ENCODE data around the gene TMEM245. TPM values are rescaled to one million over a fixed set of nuclear protein-coding genes. Genes with fewer than 3 reads are reported as not detected.

Gene TMEM245
- total RNA-seq, 1 experiment from 2014 or later, result 20.5 TPM

- Histone ChIP-seq H3K36me3 (peaks cover 16% of the 10 kb centered on the region), H3K4me3 (no peak overlapping the region), H3K9me3 (no peaks in the 10 kb centered on the region), H3K27me3 (no peaks in the 10 kb centered on the region)
- DNase-seq, result no peak
Measured at GRCh38 chr9:109028457-109028856, 91.3 kb downstream of the TMEM245 start.

DNA sequence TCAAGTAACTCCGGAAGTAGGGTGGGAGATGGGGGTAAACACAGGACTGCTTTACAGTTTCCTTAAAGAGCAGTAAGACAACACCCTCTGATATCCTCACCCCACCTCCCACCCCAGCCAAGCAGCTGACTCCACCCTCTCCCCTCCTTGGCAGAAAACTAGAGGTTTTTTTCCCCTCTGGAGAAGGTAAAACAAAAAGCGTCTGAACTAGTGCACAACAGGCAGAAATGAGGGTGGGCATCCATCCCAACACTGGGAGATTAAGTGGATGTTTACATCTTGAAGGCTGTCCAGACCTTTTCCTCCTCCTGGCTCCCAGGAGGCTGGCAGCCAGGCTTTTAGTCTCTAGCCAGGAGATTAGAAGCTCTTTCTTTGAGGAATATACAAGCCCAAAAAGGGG is 92.6 kb downstream of the TMEM245 start:
- H3K9me3 ChIP-seq, result no peaks in the 10 kb centered on the region
- no peak overlapping the region for H3K4me3 ChIP-seq
- DNase-seq, result peak; percentile 56
- no peaks in the 10 kb centered on the region for H3K27me3 ChIP-seq
- peaks cover 9% of the 10 kb centered on the region; the same call in 1 of the 2 replicates for H3K36me3 ChIP-seq

GRCh38 chr9:109026306-109026705 is 93.4 kb downstream of the TMEM245 start:
- H3K27me3 ChIP-seq, result no peaks in the 10 kb centered on the region
- H3K9me3 ChIP-seq, result no peaks in the 10 kb centered on the region
- H3K36me3 ChIP-seq, result peaks cover 9% of the 10 kb centered on the region; the same call in 1 of the 2 replicates
- DNase-seq, result no peak
- no peak overlapping the region for H3K4me3 ChIP-seq

DNA sequence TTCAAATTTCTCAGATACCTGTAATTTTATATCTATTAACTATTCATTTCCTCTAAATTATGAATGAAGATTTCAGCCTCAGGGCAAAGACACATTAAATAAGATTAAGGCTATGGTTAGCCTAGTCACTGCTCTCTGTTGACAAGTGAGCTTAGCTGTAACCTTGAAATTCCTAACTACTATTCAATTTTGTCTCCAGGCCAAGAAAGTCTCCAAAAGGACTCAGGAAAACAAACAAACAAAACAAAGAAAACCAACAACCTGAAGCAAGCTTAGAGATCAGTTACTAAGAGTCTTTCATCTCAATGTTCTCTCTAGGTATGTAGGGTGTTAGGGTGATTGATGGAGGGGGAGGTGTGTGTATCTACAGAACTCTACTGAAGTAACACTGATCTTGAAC is 96.9 kb downstream of the TMEM245 start:
- no peak for DNase-seq
- H3K36me3 ChIP-seq, result peaks cover 16% of the 10 kb centered on the region

GRCh38 chr9:109020581-109021511 is 98.9 kb downstream of the TMEM245 start:
- Histone ChIP-seq H3K27me3 (no peaks in the 10 kb centered on the region), H3K36me3 (peaks cover 17% of the 10 kb centered on the region), H3K9me3 (no peaks in the 10 kb centered on the region), H3K4me3 (no peak overlapping the region)
- no peak for DNase-seq

More for the DNA sequence above, 96.9 kb downstream of the TMEM245 start:
- H3K9me3 ChIP-seq, result no peaks in the 10 kb centered on the region
- no peaks in the 10 kb centered on the region for H3K27me3 ChIP-seq
- H3K4me3 ChIP-seq, result no peak overlapping the region

DNA sequence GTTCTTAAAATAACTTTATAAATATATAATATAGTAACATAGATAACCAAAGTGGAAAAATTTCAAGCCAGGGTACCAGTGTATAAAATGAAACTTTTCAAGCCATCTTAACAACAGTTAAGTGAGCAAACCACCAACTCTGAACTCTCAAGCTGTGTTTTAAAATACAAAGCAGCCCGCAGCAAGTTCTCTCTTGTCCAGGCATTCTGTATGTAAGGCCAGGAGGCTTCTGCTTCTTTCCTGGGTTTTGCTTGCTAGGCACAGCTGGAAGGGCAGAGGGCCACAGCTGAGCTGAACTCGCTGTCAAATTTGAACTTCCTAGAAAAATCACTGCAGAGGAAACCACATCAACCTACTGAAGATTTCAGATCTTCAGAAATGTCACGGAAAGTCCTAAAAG is 99.6 kb downstream of the TMEM245 start:
- H3K36me3 ChIP-seq, result peaks cover 16% of the 10 kb centered on the region
- H3K27me3 ChIP-seq, result no peaks in the 10 kb centered on the region
- no peaks in the 10 kb centered on the region for H3K9me3 ChIP-seq
- no peak for DNase-seq
- no peak overlapping the region for H3K4me3 ChIP-seq

DNA sequence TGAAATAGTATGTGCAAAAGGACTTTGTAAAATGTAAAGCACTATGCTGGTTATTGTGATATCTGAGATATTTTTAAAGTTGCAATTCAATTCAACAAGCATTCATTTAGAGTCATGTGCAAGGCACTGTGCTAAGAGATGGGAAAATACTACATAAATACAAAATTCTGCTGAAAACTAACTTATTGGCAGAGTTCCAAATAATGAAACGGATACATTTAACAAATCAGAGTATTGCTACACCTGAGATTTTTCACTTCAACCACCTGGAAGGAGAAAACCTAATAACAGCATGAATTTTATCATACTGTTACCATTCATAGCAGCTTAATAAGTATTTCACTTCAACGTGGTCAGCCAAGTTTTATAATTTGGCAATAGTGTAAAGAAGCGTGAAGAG is 100.3 kb downstream of the TMEM245 start:
- no peaks in the 10 kb centered on the region for H3K9me3 ChIP-seq
- DNase-seq, result no peak
- no peak overlapping the region for H3K4me3 ChIP-seq
- H3K27me3 ChIP-seq, result no peaks in the 10 kb centered on the region
- H3K36me3 ChIP-seq, result peaks cover 14% of the 10 kb centered on the region

- DNase-seq, result no peak
- H3K4me3 ChIP-seq, result no peak overlapping the region
- H3K27me3 ChIP-seq, result no peaks in the 10 kb centered on the region
Measured at GRCh38 chr9:109017493-109017892, 102.3 kb downstream of the TMEM245 start.

DNA sequence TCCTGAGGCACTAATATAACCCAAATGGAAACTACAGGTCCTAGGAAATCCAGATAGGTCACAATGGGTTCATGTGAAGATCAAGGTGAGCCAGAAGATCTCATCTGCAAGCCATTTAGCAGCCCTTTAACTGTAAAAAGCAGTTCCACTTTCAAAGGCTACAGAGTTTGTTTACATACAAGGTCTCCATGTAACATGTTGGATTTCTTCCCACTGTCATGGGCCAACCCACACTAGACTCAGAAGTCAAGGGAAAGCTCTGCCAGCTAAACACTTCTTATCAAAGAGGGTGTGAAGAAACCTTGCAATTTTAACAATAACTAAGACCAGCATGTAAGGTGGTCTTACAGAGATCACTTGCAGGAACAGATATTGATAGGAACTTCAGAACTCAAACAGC is 102.7 kb downstream of the TMEM245 start:
- H3K4me3 ChIP-seq, result no peak overlapping the region
- DNase-seq, result no peak
- H3K27me3 ChIP-seq, result no peaks in the 10 kb centered on the region
- H3K9me3 ChIP-seq, result no peaks in the 10 kb centered on the region
- peaks cover 11% of the 10 kb centered on the region for H3K36me3 ChIP-seq

More at GRCh38 chr9:109017493-109017892, 102.3 kb downstream of the TMEM245 start:
- H3K9me3 ChIP-seq, result no peaks in the 10 kb centered on the region
- H3K36me3 ChIP-seq, result peaks cover 11% of the 10 kb centered on the region

- DNase-seq, result no peak
- Histone ChIP-seq H3K4me3 (no peak overlapping the region), H3K9me3 (no peaks in the 10 kb centered on the region), H3K27me3 (no peaks in the 10 kb centered on the region), H3K36me3 (peaks cover 11% of the 10 kb centered on the region)
Measured at GRCh38 chr9:109016132-109016531, 103.6 kb downstream of the TMEM245 start.

- no peak for DNase-seq
Measured at GRCh38 chr9:109014608-109015280, 105.0 kb downstream of the TMEM245 start.

GRCh38 chr9:109013679-109014607 is 105.8 kb downstream of the TMEM245 start:
- Histone ChIP-seq H3K36me3 (peaks cover 3% of the 10 kb centered on the region), H3K9me3 (no peaks in the 10 kb centered on the region), H3K4me3 (peak overlapping the region; percentile 83), H3K27me3 (no peaks in the 10 kb centered on the region)
- DNase-seq, result no peak

More at GRCh38 chr9:109014608-109015280, 105.0 kb downstream of the TMEM245 start:
- H3K36me3 ChIP-seq, result peaks cover 11% of the 10 kb centered on the region
- H3K4me3 ChIP-seq, result no peak overlapping the region
- H3K27me3 ChIP-seq, result no peaks in the 10 kb centered on the region
- H3K9me3 ChIP-seq, result no peaks in the 10 kb centered on the region

- peaks cover 2% of the 10 kb centered on the region; the same call in 1 of the 2 replicates for H3K36me3 ChIP-seq
- H3K9me3 ChIP-seq, result no peaks in the 10 kb centered on the region
- peak within 1 kb of the TSS; percentile 83 for H3K4me3 ChIP-seq
- DNase-seq, result peak; percentile 92
- H3K27me3 ChIP-seq, result no peaks in the 10 kb centered on the region
Measured at GRCh38 chr9:109012876-109013678, 106.7 kb downstream of the TMEM245 start, which contains the start of gene CTNNAL1. CTNNAL1 (minus strand) TSS chr9:109013499; CDS start chr9:109013442, 57 bp downstream.

DNA sequence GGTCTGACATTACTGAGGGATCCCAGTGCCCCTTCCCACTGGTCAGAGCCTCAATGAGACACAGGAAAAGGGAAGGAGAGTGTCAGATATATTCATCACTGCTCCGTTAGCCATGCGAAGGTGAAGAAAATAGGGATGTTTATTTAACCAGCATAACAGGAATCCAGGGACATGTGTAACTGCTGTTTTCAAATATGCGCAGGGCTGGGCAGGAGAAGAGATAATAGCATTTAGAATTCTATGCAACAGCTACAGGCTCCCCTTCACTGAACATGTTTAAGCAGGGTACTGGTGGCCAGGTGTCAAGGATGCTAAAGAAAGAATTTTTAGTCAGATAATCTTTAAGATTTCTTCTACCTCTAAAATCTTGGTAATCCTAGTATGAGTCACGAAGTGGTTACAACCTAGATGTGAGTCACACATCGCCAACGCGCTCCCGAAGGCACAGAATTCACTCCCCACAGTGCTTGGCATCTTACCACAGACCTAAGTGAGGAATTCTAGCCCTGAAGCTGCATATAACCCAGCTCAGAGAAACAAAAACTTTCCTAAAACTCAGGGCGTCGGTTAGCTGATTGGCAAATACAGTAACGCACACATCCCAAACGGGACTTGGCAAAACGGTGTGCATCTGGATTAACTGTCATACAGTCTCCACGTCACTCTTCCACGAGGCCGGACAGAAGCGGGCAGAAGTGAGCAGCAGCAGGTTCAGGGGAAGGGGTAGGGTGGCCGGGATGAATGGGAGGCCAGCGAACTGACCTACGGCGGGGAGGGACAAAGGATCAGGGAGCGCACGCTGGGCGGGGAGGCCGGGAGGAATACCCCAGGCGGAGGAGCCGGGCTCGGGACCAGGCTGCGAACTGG is 107.5 kb downstream of the TMEM245 start:
- peak; percentile 90 for DNase-seq
- H3K9me3 ChIP-seq, result no peaks in the 10 kb centered on the region
- H3K4me3 ChIP-seq, result peak overlapping the region; percentile 83

GRCh38 chr9:109011231-109011671 is 108.5 kb downstream of the TMEM245 start:
- DNase-seq, result no peak
- Histone ChIP-seq H3K4me3 (no peak overlapping the region), H3K9me3 (no peaks in the 10 kb centered on the region), H3K36me3 (no peaks in the 10 kb centered on the region), H3K27me3 (no peaks in the 10 kb centered on the region)

More for the DNA sequence above, 107.5 kb downstream of the TMEM245 start:
- H3K36me3 ChIP-seq, result peaks cover 2% of the 10 kb centered on the region; the same call in 1 of the 2 replicates
- no peaks in the 10 kb centered on the region for H3K27me3 ChIP-seq

All from MG63 (cell line).